IPS-15b (cell line): ENCODE measurements around the gene RBL1.
"Not testable (repeated sequence)": the region's sequence is repeated elsewhere in the genome, so short reads cannot be mapped to it uniquely, and the experiment has no call there.

Experiments
- H3K27me3 ChIP-seq: one replicate; pipeline ENCODE4 v1.6.1; 2013; ENCODE audit warnings: low read length; ENCODE audit not compliant: control insufficient read depth, insufficient read depth
- H3K36me3 ChIP-seq: one replicate; pipeline ENCODE4 v1.6.1; 2013; ENCODE audit warnings: low read length; ENCODE audit not compliant: control insufficient read depth, insufficient read depth
- H3K4me1 ChIP-seq: one replicate; pipeline ENCODE4 v1.6.1; 2013; ENCODE audit warnings: mild to moderate bottlenecking, low read length; ENCODE audit not compliant: control insufficient read depth, insufficient read depth
- H3K4me3 ChIP-seq: one replicate; pipeline ENCODE4 v1.5.1; 2013; ENCODE audit warnings: low read depth, low read length
- H3K9ac ChIP-seq: one replicate; pipeline ENCODE4 v1.6.1; 2013; ENCODE audit warnings: low read depth, mild to moderate bottlenecking, low read length
- H3K9me3 ChIP-seq: one replicate; pipeline ENCODE4 v1.6.1; 2013; ENCODE audit warnings: mild to moderate bottlenecking, low read length; ENCODE audit not compliant: control insufficient read depth, insufficient read depth

RBL1 gene

GRCh38 chr20:37095599-37096414 is at the start of gene RBL1:
TSS of gene RBL1 (minus strand) at chr20:37095997. CDS start at chr20:37095928, 69 bp downstream.
- no peaks in the 10 kb centered on the region for H3K27me3 ChIP-seq
- H3K36me3 ChIP-seq = peaks cover 4% of the 10 kb centered on the region
- H3K9me3 ChIP-seq = no peaks in the 10 kb centered on the region
- H3K9ac ChIP-seq = peak within 1 kb of the TSS; percentile 97
- H3K4me1 ChIP-seq = peaks cover 4% of the 10 kb centered on the region
- H3K4me3 ChIP-seq = peak within 1 kb of the TSS; percentile 68

- H3K36me3 ChIP-seq = no peaks in the 10 kb centered on the region
- no peak overlapping the region for H3K4me3 ChIP-seq
- no peak overlapping the region for H3K9ac ChIP-seq
- no peaks in the 10 kb centered on the region for H3K4me1 ChIP-seq
- no peaks in the 10 kb centered on the region for H3K9me3 ChIP-seq
- no peaks in the 10 kb centered on the region for H3K27me3 ChIP-seq
These were observed 49.1 kb upstream of the RBL1 start for GRCh38 chr20:37144856-37145404.

GRCh38 chr20:37142708-37143107 is 46.9 kb upstream of the RBL1 start:
- no peaks in the 10 kb centered on the region for H3K9me3 ChIP-seq
- no peak overlapping the region for H3K4me3 ChIP-seq
- no peaks in the 10 kb centered on the region for H3K27me3 ChIP-seq
- H3K4me1 ChIP-seq = no peaks in the 10 kb centered on the region
- H3K9ac ChIP-seq = no peak overlapping the region
- H3K36me3 ChIP-seq = no peaks in the 10 kb centered on the region

- Histone ChIP-seq H3K36me3 (no peaks in the 10 kb centered on the region), H3K9ac (no peak overlapping the region), H3K27me3 (no peaks in the 10 kb centered on the region)
These were observed 41.8 kb upstream of the RBL1 start for GRCh38 chr20:37137547-37137946.

GRCh38 chr20:37133952-37134351 is 38.2 kb upstream of the RBL1 start:
- Histone ChIP-seq H3K4me3 (no peak overlapping the region), H3K36me3 (no peaks in the 10 kb centered on the region), H3K9me3 (no peaks in the 10 kb centered on the region), H3K27me3 (no peaks in the 10 kb centered on the region), H3K4me1 (no peaks in the 10 kb centered on the region), H3K9ac (no peak overlapping the region)

More at GRCh38 chr20:37137547-37137946, 41.8 kb upstream of the RBL1 start:
- no peaks in the 10 kb centered on the region for H3K4me1 ChIP-seq
- no peaks in the 10 kb centered on the region for H3K9me3 ChIP-seq
- H3K4me3 ChIP-seq = no peak overlapping the region

- H3K36me3 ChIP-seq = no peaks in the 10 kb centered on the region
- no peaks in the 10 kb centered on the region for H3K9me3 ChIP-seq
- no peaks in the 10 kb centered on the region for H3K4me1 ChIP-seq
- H3K4me3 ChIP-seq = no peak overlapping the region
- no peaks in the 10 kb centered on the region for H3K27me3 ChIP-seq
- H3K9ac ChIP-seq = no peak overlapping the region
These were observed 35.7 kb upstream of the RBL1 start for GRCh38 chr20:37131486-37131885.

GRCh38 chr20:37128803-37129202 is 33.0 kb upstream of the RBL1 start:
- H3K4me1 ChIP-seq = no peaks in the 10 kb centered on the region
- no peaks in the 10 kb centered on the region for H3K27me3 ChIP-seq
- H3K4me3 ChIP-seq = no peak overlapping the region
- H3K9ac ChIP-seq = no peak overlapping the region
- H3K36me3 ChIP-seq = no peaks in the 10 kb centered on the region
- no peaks in the 10 kb centered on the region for H3K9me3 ChIP-seq

- H3K9me3 ChIP-seq, H3K4me1 ChIP-seq, H3K27me3 ChIP-seq, H3K36me3 ChIP-seq, H3K9ac ChIP-seq, H3K4me3 ChIP-seq: not testable (repeated sequence)
These were observed 30.5 kb upstream of the RBL1 start for GRCh38 chr20:37126290-37126689.

GRCh38 chr20:37123441-37123840 is 27.6 kb upstream of the RBL1 start:
- no peaks in the 10 kb centered on the region for H3K4me1 ChIP-seq
- no peaks in the 10 kb centered on the region for H3K27me3 ChIP-seq
- no peak overlapping the region for H3K9ac ChIP-seq
- no peaks in the 10 kb centered on the region for H3K36me3 ChIP-seq
- no peak overlapping the region for H3K4me3 ChIP-seq
- no peaks in the 10 kb centered on the region for H3K9me3 ChIP-seq

GRCh38 chr20:37120497-37120896 is 24.7 kb upstream of the RBL1 start:
- Histone ChIP-seq H3K9ac (no peak overlapping the region), H3K36me3 (no peaks in the 10 kb centered on the region), H3K27me3 (no peaks in the 10 kb centered on the region), H3K4me1 (no peaks in the 10 kb centered on the region), H3K4me3 (no peak overlapping the region), H3K9me3 (no peaks in the 10 kb centered on the region)

GRCh38 chr20:37119356-37120036 is 23.7 kb upstream of the RBL1 start:
- Histone ChIP-seq H3K27me3 (no peaks in the 10 kb centered on the region), H3K9me3 (no peaks in the 10 kb centered on the region), H3K9ac (no peak overlapping the region), H3K4me1 (no peaks in the 10 kb centered on the region), H3K4me3 (no peak overlapping the region), H3K36me3 (no peaks in the 10 kb centered on the region)

GRCh38 chr20:37114012-37114411 is 18.2 kb upstream of the RBL1 start:
- Histone ChIP-seq H3K36me3 (no peaks in the 10 kb centered on the region), H3K9me3 (no peaks in the 10 kb centered on the region), H3K4me1 (no peaks in the 10 kb centered on the region), H3K27me3 (no peaks in the 10 kb centered on the region), H3K4me3 (no peak overlapping the region), H3K9ac (no peak overlapping the region)
